NCI-H82 (cell line): ENCODE data around the gene PCSK1.
A peak's percentile ranks its signal among the peaks of the same experiment; 100 is the strongest.

Source experiments
- DNase-seq: peaks from one replicate; lab custom pipeline; 2025; lab: John Stamatoyannopoulos, UW

The PCSK1 gene

GRCh38 chr5:96433066-96433447 is at the start of gene PCSK1:
PCSK1 (minus strand) TSS chr5:96433248; CDS start chr5:96433042, 206 bp downstream.
- DNase-seq, result peak; percentile 19

GRCh38 chr5:96481867-96482266 is 48.8 kb upstream of the PCSK1 start:
- DNase-seq, result no peak

- DNase-seq, result no peak
Observed at GRCh38 chr5:96481009-96481786, 48.1 kb upstream of the PCSK1 start.

GRCh38 chr5:96478983-96479382 is 45.9 kb upstream of the PCSK1 start:
- no peak for DNase-seq

GRCh38 chr5:96476654-96477053 is 43.6 kb upstream of the PCSK1 start:
- no peak for DNase-seq

- no peak for DNase-seq
Observed at GRCh38 chr5:96474073-96474472, 41.0 kb upstream of the PCSK1 start.

GRCh38 chr5:96473155-96473554 is 40.1 kb upstream of the PCSK1 start:
- no peak for DNase-seq

GRCh38 chr5:96470785-96471184 is 37.7 kb upstream of the PCSK1 start:
- no peak for DNase-seq

- no peak for DNase-seq
Observed at GRCh38 chr5:96468956-96469355, 35.9 kb upstream of the PCSK1 start.

GRCh38 chr5:96463091-96463490 is 30.0 kb upstream of the PCSK1 start:
- DNase-seq, result no peak

GRCh38 chr5:96459313-96460121 is 26.5 kb upstream of the PCSK1 start:
- DNase-seq, result no peak

- DNase-seq, result no peak
Observed at GRCh38 chr5:96458176-96458575, 25.1 kb upstream of the PCSK1 start.

- no peak for DNase-seq
Observed at GRCh38 chr5:96455789-96456188, 22.7 kb upstream of the PCSK1 start.

GRCh38 chr5:96453394-96453793 is 20.3 kb upstream of the PCSK1 start:
- DNase-seq, result no peak

- no peak for DNase-seq
Observed at GRCh38 chr5:96447949-96448348, 14.9 kb upstream of the PCSK1 start.

- no peak for DNase-seq
Observed at GRCh38 chr5:96440185-96440538, 7.1 kb upstream of the PCSK1 start.

GRCh38 chr5:96439477-96440184 is 6.6 kb upstream of the PCSK1 start:
- peak; percentile 0 for DNase-seq

- peak; percentile 43 for DNase-seq
Observed at GRCh38 chr5:96434201-96434645, 1.2 kb upstream of the PCSK1 start.

GRCh38 chr5:96432216-96433065 is 607 bp downstream of the PCSK1 start:
- peak; percentile 45 for DNase-seq

GRCh38 chr5:96431376-96432187 is 1.5 kb downstream of the PCSK1 start:
- peak; percentile 52 for DNase-seq

GRCh38 chr5:96427824-96428223 is 5.2 kb downstream of the PCSK1 start:
- no peak for DNase-seq
